Measurements from ENCODE around the gene ZNHIT2.

DNA sequence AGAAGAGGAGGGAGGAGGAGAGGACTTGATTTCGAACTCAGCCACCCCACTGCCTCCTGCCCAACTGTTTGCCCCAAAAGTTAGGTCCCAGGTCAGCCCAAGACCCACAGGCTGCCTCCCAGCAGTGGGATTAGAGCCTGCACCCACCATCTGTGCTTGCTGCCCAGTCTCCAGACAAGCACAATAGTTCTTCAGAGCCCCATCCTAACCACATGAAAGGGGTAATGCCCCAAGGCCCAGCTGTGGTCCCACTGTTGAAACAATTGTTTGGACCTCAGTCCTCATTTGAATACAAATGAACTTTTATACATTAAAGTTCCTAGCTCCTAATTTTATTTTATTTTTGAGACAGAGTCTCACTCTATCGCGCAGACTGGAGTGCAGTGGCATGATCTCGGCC lies 26.9 kb downstream of the ZNHIT2 start:
- TF ChIP-seq EZH2 (IDR thresholded peaks at IDR 0.05; ENCODE audit: low read length, unreplicated experiment): no peak
- TF ChIP-seq EZH2phosphoT487 (IDR thresholded peaks at IDR 0.05; ENCODE audit: borderline replicate concordance, low read length): no peak
- TF ChIP-seq, protein P1, sequence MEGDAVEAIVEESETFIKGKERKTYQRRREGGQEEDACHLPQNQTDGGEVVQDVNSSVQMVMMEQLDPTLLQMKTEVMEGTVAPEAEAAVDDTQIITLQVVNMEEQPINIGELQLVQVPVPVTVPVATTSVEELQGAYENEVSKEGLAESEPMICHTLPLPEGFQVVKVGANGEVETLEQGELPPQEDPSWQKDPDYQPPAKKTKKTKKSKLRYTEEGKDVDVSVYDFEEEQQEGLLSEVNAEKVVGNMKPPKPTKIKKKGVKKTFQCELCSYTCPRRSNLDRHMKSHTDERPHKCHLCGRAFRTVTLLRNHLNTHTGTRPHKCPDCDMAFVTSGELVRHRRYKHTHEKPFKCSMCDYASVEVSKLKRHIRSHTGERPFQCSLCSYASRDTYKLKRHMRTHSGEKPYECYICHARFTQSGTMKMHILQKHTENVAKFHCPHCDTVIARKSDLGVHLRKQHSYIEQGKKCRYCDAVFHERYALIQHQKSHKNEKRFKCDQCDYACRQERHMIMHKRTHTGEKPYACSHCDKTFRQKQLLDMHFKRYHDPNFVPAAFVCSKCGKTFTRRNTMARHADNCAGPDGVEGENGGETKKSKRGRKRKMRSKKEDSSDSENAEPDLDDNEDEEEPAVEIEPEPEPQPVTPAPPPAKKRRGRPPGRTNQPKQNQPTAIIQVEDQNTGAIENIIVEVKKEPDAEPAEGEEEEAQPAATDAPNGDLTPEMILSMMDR (conservative IDR thresholded peaks at IDR 0.05; ENCODE audit: low read depth, low read length): no peak
